Activated T-helper 1 cell treated with anti-CD3 and anti-CD28 coated beads, Interleukin-12 subunit alpha, Interleukin-12 subunit beta, Interleukin-2, Interleukin-4 antibody, amounts not matched to agents 30 ng/mL and 10 ng/mL and 1 ng/mL, durations not matched to agents 14 hours and 24 hours and 36 hours (primary cell): Measurements from ENCODE around the gene PTPN21. TPM values are rescaled to one million over a fixed set of nuclear protein-coding genes. Genes with fewer than 3 reads are reported as not detected.
A peak's percentile ranks its signal among the peaks of the same experiment; 100 is the strongest.

Source experiments
- DNase-seq: peaks from one replicate; pipeline ENCODE4 v3.0.0; 2021; ENCODE audit warnings: low spot score
- H3K27ac Mint-ChIP-seq: one replicate; pipeline ENCODE4 v1.8.0; 2021; ENCODE audit warnings: mild to moderate bottlenecking, mixed read lengths
- H3K27me3 Mint-ChIP-seq: one replicate; pipeline ENCODE4 v1.8.0; 2022; ENCODE audit warnings: mild to moderate bottlenecking, moderate library complexity, mixed read lengths; ENCODE audit not compliant: insufficient read depth
- H3K36me3 Mint-ChIP-seq: one replicate; pipeline ENCODE4 v1.8.0; 2021; ENCODE audit warnings: low read depth, mixed read lengths
- H3K4me1 Mint-ChIP-seq: one replicate; pipeline ENCODE4 v1.8.0; 2021; ENCODE audit warnings: low read depth, mixed read lengths
- H3K4me3 Mint-ChIP-seq: one replicate; pipeline ENCODE4 v1.8.0; 2021; ENCODE audit warnings: mild to moderate bottlenecking, moderate library complexity, mixed read lengths
- H3K9me3 Mint-ChIP-seq: one replicate; pipeline ENCODE4 v1.8.0; 2021; ENCODE audit warnings: mixed read lengths
- intact Hi-C: fragments of 100-400 bp; cut with micrococcal nuclease; formaldehyde crosslinking; loops from one replicate; pipeline ENCODE4 v1.15.1; 2024
- total RNA-seq: library from RNA; stranded (reverse); gene quantifications from 2 replicates; pipeline ENCODE4 v1.2.3, GENCODE V29; 2022

The PTPN21 gene
- total RNA-seq, 1 donor from 2014 or later: 0.31 TPM

DNA sequence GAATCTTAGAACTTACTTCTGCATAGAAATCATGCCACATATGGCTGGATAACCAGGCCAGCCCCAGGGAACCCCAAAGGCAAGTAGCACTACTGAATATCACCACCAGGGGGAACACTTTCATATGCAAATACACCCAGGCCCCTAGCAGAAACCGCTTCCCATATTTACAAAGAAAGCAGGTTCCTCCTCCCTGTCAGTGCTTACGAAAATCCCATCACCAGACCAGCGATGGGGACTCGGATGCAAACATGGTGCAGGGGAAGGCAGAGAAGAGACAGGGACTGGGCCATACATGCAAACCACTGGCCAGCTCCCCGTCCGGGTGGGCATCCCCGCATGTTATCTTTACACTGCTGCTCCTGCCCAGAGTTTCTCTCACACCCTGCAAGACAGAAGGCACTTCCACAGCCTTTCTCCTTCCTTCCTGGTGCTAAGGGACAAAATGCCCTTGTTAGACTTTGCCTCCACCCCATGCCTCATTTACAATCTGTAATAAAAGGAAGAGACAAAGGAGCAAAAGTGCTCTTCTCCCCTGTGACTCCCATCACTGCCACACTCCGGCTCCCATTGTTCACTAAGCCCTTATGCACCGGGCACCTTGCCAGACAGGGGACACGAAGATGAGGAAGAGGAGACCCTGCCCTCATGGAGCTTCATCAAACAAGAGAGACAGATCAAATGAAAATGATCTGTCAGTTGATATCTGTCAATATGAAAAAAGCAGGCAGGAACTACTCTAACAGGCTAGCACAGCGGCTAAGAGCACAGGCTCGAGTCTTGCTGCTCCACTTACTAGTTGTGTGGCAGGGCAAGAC, 62.3 kb downstream of the PTPN21 start:
- Mint-ChIP-seq H3K27me3 (peaks cover 8% of the 10 kb centered on the region), H3K36me3 (no peaks in the 10 kb centered on the region), H3K4me1 (peaks cover 4% of the 10 kb centered on the region), H3K9me3 (no peaks in the 10 kb centered on the region), H3K4me3 (no peak overlapping the region), H3K27ac (no peak overlapping the region)
- intact Hi-C loops: loop anchor here (1.0 to 10.0 kb wide), 7 partner anchors 59 to 1423 kb away; partner anchors contain the start of genes EML5 and ZC3H14
- DNase-seq: peak; percentile 48

- H3K27me3 Mint-ChIP-seq: peaks cover 12% of the 10 kb centered on the region
- no peak for DNase-seq
- intact Hi-C loops: loop anchor here (10.0 kb wide), 1 partner anchor 305 kb away; the partner anchor contains the start of gene EML5
- no peaks in the 10 kb centered on the region for H3K9me3 Mint-ChIP-seq
- no peak overlapping the region for H3K27ac Mint-ChIP-seq
- H3K4me3 Mint-ChIP-seq: no peak overlapping the region
- H3K36me3 Mint-ChIP-seq: no peaks in the 10 kb centered on the region
- peaks cover 4% of the 10 kb centered on the region for H3K4me1 Mint-ChIP-seq
These were observed 64.6 kb downstream of the PTPN21 start for GRCh38 chr14:88490168-88490567.

DNA sequence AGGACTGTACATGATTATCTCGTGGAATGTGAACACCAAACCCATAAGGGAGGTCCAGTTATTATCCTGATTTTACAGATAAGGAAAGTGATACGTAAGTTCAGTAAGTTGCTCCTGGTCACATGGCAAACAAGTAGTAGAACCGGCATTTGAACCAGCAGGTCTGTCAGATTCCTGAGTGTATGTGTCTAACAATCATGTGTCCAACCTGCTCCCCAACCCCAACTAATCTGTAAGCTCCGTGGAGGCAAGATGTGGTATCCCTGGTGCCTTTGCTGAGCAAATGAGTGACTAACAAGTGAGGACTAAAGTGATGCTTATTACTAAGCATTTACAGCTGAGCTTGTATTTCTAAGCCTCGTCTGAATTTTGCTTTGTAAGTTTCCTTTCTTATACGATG, 65.9 kb downstream of the PTPN21 start:
- peaks cover 15% of the 10 kb centered on the region for H3K27me3 Mint-ChIP-seq
- no peak overlapping the region for H3K27ac Mint-ChIP-seq
- H3K36me3 Mint-ChIP-seq: no peaks in the 10 kb centered on the region
- no peaks in the 10 kb centered on the region for H3K9me3 Mint-ChIP-seq
- peaks cover 4% of the 10 kb centered on the region for H3K4me1 Mint-ChIP-seq
- H3K4me3 Mint-ChIP-seq: no peak overlapping the region
- intact Hi-C loops: no loop called here
- no peak for DNase-seq

- Mint-ChIP-seq H3K4me3 (no peak overlapping the region), H3K27me3 (peaks cover 14% of the 10 kb centered on the region), H3K9me3 (no peaks in the 10 kb centered on the region), H3K27ac (no peak overlapping the region), H3K4me1 (peaks cover 4% of the 10 kb centered on the region), H3K36me3 (no peaks in the 10 kb centered on the region)
- intact Hi-C loops: no loop called here
- no peak for DNase-seq
These were observed 66.7 kb downstream of the PTPN21 start for GRCh38 chr14:88488081-88488480.

DNA sequence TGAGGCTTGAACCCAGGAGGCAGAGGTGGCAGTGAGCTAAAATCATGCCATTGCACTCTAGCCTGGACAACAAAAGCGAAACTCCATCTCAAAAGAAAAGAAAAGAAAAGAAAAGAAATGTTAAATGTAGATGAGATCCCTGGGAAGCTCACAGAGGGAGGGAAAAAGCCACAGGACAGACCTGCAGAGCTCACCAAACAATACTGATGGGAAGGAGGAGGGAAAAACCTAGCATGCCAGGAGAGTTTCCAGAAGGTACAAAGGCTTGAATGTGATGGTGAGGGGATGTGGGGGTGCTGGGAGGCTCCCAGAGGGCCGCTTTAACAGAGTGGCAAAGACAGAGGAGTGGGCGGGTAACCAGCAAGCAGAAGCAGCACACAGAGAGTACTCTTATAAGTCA, 72.3 kb downstream of the PTPN21 start:
- Mint-ChIP-seq H3K9me3 (no peaks in the 10 kb centered on the region), H3K4me1 (no peaks in the 10 kb centered on the region), H3K36me3 (no peaks in the 10 kb centered on the region), H3K4me3 (no peak overlapping the region), H3K27ac (no peak overlapping the region), H3K27me3 (peaks cover 12% of the 10 kb centered on the region)
- intact Hi-C loops: no loop called here
- DNase-seq: no peak

DNA sequence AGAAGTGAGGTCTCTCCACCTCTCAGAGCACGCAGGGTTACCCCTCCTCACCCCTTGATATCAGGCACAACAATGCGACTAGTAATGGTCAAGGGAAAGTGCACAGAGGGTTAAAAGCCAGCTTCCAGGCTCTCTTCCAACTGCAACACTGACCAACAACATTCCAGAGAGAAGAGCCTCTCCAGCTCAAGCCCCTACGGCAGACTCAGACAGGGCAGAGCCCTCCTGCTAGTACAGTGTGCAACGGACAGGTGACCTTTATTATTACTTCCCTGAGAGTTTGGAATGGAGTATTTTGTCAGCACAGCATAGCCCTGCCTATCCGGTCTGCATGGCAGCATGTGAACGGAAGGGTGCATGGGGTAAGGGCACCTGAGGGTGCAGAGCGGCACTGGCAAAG, 73.0 kb downstream of the PTPN21 start:
- Mint-ChIP-seq H3K27ac (no peak overlapping the region), H3K9me3 (no peaks in the 10 kb centered on the region), H3K4me3 (no peak overlapping the region), H3K36me3 (no peaks in the 10 kb centered on the region), H3K27me3 (peaks cover 12% of the 10 kb centered on the region), H3K4me1 (no peaks in the 10 kb centered on the region)
- intact Hi-C loops: no loop called here
- no peak for DNase-seq

- H3K27ac Mint-ChIP-seq: no peak overlapping the region
- no peaks in the 10 kb centered on the region for H3K4me1 Mint-ChIP-seq
- H3K36me3 Mint-ChIP-seq: no peaks in the 10 kb centered on the region
- peaks cover 12% of the 10 kb centered on the region for H3K27me3 Mint-ChIP-seq
- H3K9me3 Mint-ChIP-seq: no peaks in the 10 kb centered on the region
- no peak overlapping the region for H3K4me3 Mint-ChIP-seq
- intact Hi-C loops: no loop called here
- no peak for DNase-seq
These were observed 73.7 kb downstream of the PTPN21 start for GRCh38 chr14:88481059-88481458.

DNA sequence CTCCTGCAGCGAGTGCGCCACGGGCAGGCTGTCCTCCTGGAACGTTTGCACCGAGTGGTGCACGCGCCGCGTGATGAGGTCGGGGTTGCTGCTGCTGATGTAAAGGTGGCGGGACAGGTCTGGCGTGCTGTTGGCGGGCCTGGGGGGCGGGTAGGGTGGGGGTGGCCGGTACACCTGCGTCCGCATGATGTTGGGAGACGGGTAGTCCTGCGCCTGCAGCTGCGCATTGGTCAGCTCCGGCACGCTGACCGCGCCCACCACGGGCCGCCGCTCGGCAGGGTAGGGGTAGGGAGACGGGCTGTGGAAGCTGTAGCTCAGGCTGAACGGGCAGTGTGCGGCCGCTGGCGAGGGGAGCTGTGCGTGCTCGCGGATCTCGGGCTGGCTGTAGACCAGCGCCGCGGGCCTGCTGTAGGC, 75.2 kb downstream of the PTPN21 start:
- Mint-ChIP-seq H3K4me3 (no peak overlapping the region), H3K4me1 (no peaks in the 10 kb centered on the region), H3K9me3 (no peaks in the 10 kb centered on the region), H3K27me3 (peaks cover 5% of the 10 kb centered on the region), H3K27ac (no peak overlapping the region), H3K36me3 (no peaks in the 10 kb centered on the region)
- no peak for DNase-seq
- intact Hi-C loops: no loop called here

- Mint-ChIP-seq H3K36me3 (no peaks in the 10 kb centered on the region), H3K9me3 (no peaks in the 10 kb centered on the region), H3K4me3 (no peak overlapping the region), H3K27ac (no peak overlapping the region), H3K27me3 (peaks cover 5% of the 10 kb centered on the region), H3K4me1 (no peaks in the 10 kb centered on the region)
- intact Hi-C loops: no loop called here
- no peak for DNase-seq
These were observed 75.9 kb downstream of the PTPN21 start for GRCh38 chr14:88478931-88479330.

DNA sequence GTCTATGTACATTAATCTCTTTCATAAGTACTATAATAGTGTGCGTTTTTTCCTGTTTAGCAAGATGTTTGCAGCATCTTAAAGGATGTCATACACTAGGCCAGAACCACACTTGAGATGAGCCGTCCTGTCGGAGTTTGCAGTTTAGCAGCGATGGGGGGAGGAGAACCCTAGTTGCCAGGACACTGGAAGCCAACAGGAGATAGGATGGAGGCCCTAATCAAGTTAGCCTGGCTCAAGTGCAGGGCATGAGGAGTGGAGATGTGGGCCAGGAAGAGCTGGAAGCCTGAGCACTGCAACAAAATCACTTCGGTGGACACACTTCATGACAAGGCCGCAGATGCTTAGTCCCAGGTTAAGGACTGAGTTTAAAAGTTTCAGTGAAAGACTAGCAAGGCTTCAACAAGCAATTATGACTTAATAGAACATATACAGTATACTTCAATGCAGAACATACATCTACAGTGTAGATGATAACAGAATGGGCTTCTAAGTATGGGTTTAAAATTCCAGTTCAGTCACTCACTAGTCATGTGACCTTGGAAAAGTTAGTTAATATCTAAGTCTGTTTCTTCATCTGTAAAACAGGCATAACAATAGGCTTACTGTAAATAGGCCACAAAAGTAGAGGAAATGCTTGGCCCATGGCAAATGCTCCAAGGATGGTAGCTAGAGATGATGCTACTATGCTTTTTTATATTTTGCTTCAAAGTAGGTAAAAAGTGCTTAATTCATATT, 77.1 kb downstream of the PTPN21 start:
- no peak overlapping the region for H3K4me3 Mint-ChIP-seq
- no peak overlapping the region for H3K27ac Mint-ChIP-seq
- H3K4me1 Mint-ChIP-seq: no peaks in the 10 kb centered on the region
- intact Hi-C loops: no loop called here
- DNase-seq: no peak
- no peaks in the 10 kb centered on the region for H3K9me3 Mint-ChIP-seq
- peaks cover 1% of the 10 kb centered on the region for H3K27me3 Mint-ChIP-seq
- H3K36me3 Mint-ChIP-seq: no peaks in the 10 kb centered on the region

DNA sequence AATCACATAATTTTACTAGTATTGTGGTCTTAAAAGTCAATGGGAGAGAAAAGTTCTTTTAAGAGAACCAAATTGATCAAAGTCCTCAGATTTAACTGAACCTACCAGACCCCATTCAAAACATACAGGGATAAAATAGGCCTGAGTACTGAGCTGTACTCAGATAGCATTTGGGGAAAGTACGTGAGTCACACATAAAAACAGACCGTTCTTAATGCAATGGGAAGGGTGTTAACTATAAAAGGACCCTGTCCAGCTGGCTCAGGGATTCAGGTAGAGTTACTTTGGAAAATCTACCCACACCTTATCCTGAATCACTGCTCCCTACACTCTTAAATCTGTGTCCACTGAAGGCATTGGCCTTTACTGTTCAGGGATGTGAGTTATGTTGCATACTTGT, 78.0 kb downstream of the PTPN21 start:
- no peak overlapping the region for H3K27ac Mint-ChIP-seq
- H3K4me1 Mint-ChIP-seq: no peaks in the 10 kb centered on the region
- no peaks in the 10 kb centered on the region for H3K27me3 Mint-ChIP-seq
- intact Hi-C loops: no loop called here
- no peak for DNase-seq
- no peak overlapping the region for H3K4me3 Mint-ChIP-seq
- H3K36me3 Mint-ChIP-seq: no peaks in the 10 kb centered on the region
- no peaks in the 10 kb centered on the region for H3K9me3 Mint-ChIP-seq

- H3K9me3 Mint-ChIP-seq: no peaks in the 10 kb centered on the region
These were observed 78.5 kb downstream of the PTPN21 start for GRCh38 chr14:88476214-88476774.

DNA sequence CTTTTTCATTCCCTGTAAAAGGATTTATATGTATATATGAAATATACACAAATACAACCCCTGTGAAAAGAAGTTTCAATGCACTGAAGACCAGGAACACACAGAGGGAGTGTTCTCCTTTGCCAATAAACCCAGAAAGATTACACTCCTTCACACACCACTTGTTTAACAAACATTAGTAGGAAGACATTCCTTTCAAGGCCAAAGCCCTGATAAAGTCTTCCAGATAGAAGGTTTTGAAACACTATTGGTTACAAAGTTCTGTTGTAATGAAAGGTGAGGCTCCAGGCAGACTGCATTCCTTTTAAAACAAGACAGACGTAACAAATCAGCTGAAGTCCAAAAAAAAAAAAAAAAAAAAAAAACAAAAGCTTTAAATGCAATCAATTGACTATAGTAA, 81.0 kb downstream of the PTPN21 start:
- intact Hi-C loops: no loop called here
- DNase-seq: no peak
- H3K36me3 Mint-ChIP-seq: no peaks in the 10 kb centered on the region
- H3K27ac Mint-ChIP-seq: no peak overlapping the region
- no peaks in the 10 kb centered on the region for H3K4me1 Mint-ChIP-seq
- H3K4me3 Mint-ChIP-seq: no peak overlapping the region
- no peaks in the 10 kb centered on the region for H3K9me3 Mint-ChIP-seq
- H3K27me3 Mint-ChIP-seq: no peaks in the 10 kb centered on the region

More at GRCh38 chr14:88476214-88476774, 78.5 kb downstream of the PTPN21 start:
- no peak overlapping the region for H3K27ac Mint-ChIP-seq
- H3K36me3 Mint-ChIP-seq: no peaks in the 10 kb centered on the region
- H3K27me3 Mint-ChIP-seq: no peaks in the 10 kb centered on the region
- intact Hi-C loops: no loop called here
- no peak for DNase-seq
- H3K4me3 Mint-ChIP-seq: no peak overlapping the region
- no peaks in the 10 kb centered on the region for H3K4me1 Mint-ChIP-seq
